ENCODE measurements around the gene KCNB1. TPM values are rescaled to one million over a fixed set of nuclear protein-coding genes. Genes with fewer than 3 reads are reported as not detected.

KCNB1 gene
- total and polyA plus RNA-seq, 4 donors, result under 0.01 to 3.4 (median 1.4) TPM

GRCh38 chr20:49339123-49339522 is 143.3 kb downstream of the KCNB1 start:
- DNase-seq (ENCODE audit: low spot score), result no peak

GRCh38 chr20:49338061-49338460 is 144.4 kb downstream of the KCNB1 start:
- no peak for DNase-seq (ENCODE audit: low spot score)
- no peak for TF ChIP-seq ATF3 (IDR thresholded peaks at IDR 0.05)
- no peak for TF ChIP-seq ZBTB33 (IDR thresholded peaks at IDR 0.05)
- no peaks in the 10 kb centered on the region for H3K36me3 ChIP-seq (ENCODE audit: control insufficient read depth in 4 of 4, insufficient read depth in 3 of 4, low read depth in 1 of 4, low read length in 3 of 4)
- H3K4me3 ChIP-seq (ENCODE audit: low read depth in 1 of 3, low read length in 3 of 3), result no peak overlapping the region
- peaks cover 0 to 2% (median 0%) of the 10 kb centered on the region in 4 donors for H3K4me1 ChIP-seq (ENCODE audit: control insufficient read depth in 4 of 4, insufficient read depth in 4 of 4, low read length in 3 of 4)
- no peaks in the 10 kb centered on the region for H3K9me3 ChIP-seq (ENCODE audit: control insufficient read depth in 4 of 4, low read length in 3 of 4)
- 96% methylated on average over 11 of the region's 11 CpGs for WGBS
- H3K27me3 ChIP-seq (ENCODE audit: control insufficient read depth in 4 of 4, insufficient read depth in 4 of 4, low read length in 3 of 4), result no peaks in the 10 kb centered on the region
- no peak overlapping the region for H3K27ac ChIP-seq (ENCODE audit: low read depth in 1 of 2, low read length in 2 of 2)
- no peak overlapping the region for H3K9ac ChIP-seq (ENCODE audit: low read depth in 1 of 2, low read length in 2 of 2)

More at GRCh38 chr20:49339123-49339522, 143.3 kb downstream of the KCNB1 start:
- no peaks in the 10 kb centered on the region for H3K4me1 ChIP-seq (ENCODE audit: control insufficient read depth in 4 of 4, insufficient read depth in 4 of 4, low read length in 3 of 4)
- H3K4me3 ChIP-seq (ENCODE audit: low read depth in 1 of 3, low read length in 3 of 3), result no peak overlapping the region
- no peak overlapping the region for H3K27ac ChIP-seq (ENCODE audit: low read depth in 1 of 2, low read length in 2 of 2)
- H3K27me3 ChIP-seq (ENCODE audit: control insufficient read depth in 4 of 4, insufficient read depth in 4 of 4, low read length in 3 of 4), result no peaks in the 10 kb centered on the region
- no peaks in the 10 kb centered on the region for H3K36me3 ChIP-seq (ENCODE audit: control insufficient read depth in 4 of 4, insufficient read depth in 3 of 4, low read depth in 1 of 4, low read length in 3 of 4)
- no peak overlapping the region for H3K9ac ChIP-seq (ENCODE audit: low read depth in 1 of 2, low read length in 2 of 2)
- TF ChIP-seq NR2F2 (IDR thresholded peaks at IDR 0.05) (no peak), REST (IDR thresholded peaks at IDR 0.05) (no peak), ZBTB33 (IDR thresholded peaks at IDR 0.05) (no peak), HNF4A (conservative IDR thresholded peaks at IDR 0.05) (no peak)
- H3K9me3 ChIP-seq (ENCODE audit: control insufficient read depth in 4 of 4, low read length in 3 of 4), result no peaks in the 10 kb centered on the region
- 81% methylated on average over 9 of the region's 9 CpGs for WGBS

- no peak overlapping the region for H3K9ac ChIP-seq (ENCODE audit: low read depth in 1 of 2, low read length in 2 of 2)
- H3K27ac ChIP-seq (ENCODE audit: low read depth in 1 of 2, low read length in 2 of 2), result no peak overlapping the region
- DNase-seq (ENCODE audit: low spot score), result no peak
- WGBS, result 73% methylated on average over 7 of the region's 7 CpGs
- TF ChIP-seq SP1 (IDR thresholded peaks at IDR 0.05), result no peak
- H3K4me3 ChIP-seq (ENCODE audit: low read depth in 1 of 3, low read length in 3 of 3), result no peak overlapping the region
- H3K36me3 ChIP-seq (ENCODE audit: control insufficient read depth in 4 of 4, insufficient read depth in 3 of 4, low read depth in 1 of 4, low read length in 3 of 4), result no peaks in the 10 kb centered on the region
- H3K9me3 ChIP-seq (ENCODE audit: control insufficient read depth in 4 of 4, low read length in 3 of 4), result no peaks in the 10 kb centered on the region
- H3K27me3 ChIP-seq (ENCODE audit: control insufficient read depth in 4 of 4, insufficient read depth in 4 of 4, low read length in 3 of 4), result no peaks in the 10 kb centered on the region
- H3K4me1 ChIP-seq (ENCODE audit: control insufficient read depth in 4 of 4, insufficient read depth in 4 of 4, low read length in 3 of 4), result peaks cover 0 to 2% (median 0%) of the 10 kb centered on the region in 4 donors
These were observed 145.1 kb downstream of the KCNB1 start for GRCh38 chr20:49337357-49337756.
